LNCaP clone FGC (cell line): ENCODE data around the gene FCGR2B.
"Not testable (repeated sequence)": the region's sequence is repeated elsewhere in the genome, so short reads cannot be mapped to it uniquely, and the experiment has no call there.

Source experiments
- DNase-seq: peaks from one replicate; pipeline ENCODE4 v3.0.0-alpha.2; 2011; ENCODE audit warnings: low read depth
- H3K4me3 ChIP-seq: 2 replicates; pipeline ENCODE4 v1.5.1; 2011; ENCODE audit warnings: mild to moderate bottlenecking, low read depth, low read length, control low read depth
- CTCF ChIP-seq: IDR thresholded peaks from 2 replicates; pipeline ENCODE4 v1.5.1; 2012; ENCODE audit warnings: mild to moderate bottlenecking; ENCODE audit not compliant: control insufficient read depth, insufficient read depth; ENCODE audit errors: extremely low read depth

The FCGR2B gene

GRCh38 chr1:161642697-161643096 lies 20.2 kb upstream of the FCGR2B start:
- H3K4me3 ChIP-seq, DNase-seq: not testable (repeated sequence)
- TF ChIP-seq CTCF: peak; percentile 24; the same call in 1 of the 2 replicates

DNA sequence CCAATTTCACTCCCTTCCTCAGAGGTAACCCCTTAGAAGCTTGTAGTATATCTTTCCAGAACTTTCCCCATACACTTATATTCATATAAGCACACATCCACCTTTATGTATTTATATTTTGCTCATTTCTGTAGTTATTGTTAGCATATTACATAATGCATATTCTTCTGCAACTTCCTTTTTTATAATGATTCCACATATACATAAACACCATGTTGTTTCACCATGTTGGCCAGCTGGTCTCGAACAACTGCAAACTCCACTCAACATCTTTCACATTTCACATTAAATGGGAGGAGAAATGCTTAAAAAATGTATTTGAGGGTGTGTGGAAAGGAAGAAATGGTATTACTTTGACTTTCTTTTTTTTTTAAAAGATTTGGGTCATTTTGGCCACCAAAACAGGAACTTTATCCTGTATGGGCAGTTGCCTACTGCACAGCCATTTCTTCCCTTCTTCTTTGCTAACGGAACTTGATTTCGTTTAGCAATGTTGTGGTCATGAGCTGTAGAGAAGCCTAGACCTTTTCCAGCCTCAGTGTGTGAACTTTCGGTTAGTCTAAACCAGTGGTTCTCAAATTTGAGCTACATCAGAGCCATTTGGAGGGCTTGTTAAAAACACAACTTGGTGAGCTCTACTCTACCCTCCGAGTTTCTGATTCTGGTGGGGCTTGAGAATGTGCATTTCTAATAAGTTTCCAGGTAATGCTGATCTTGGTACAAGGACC lies 19.3 kb upstream of the FCGR2B start:
- not testable (repeated sequence) for H3K4me3 ChIP-seq, DNase-seq

DNA sequence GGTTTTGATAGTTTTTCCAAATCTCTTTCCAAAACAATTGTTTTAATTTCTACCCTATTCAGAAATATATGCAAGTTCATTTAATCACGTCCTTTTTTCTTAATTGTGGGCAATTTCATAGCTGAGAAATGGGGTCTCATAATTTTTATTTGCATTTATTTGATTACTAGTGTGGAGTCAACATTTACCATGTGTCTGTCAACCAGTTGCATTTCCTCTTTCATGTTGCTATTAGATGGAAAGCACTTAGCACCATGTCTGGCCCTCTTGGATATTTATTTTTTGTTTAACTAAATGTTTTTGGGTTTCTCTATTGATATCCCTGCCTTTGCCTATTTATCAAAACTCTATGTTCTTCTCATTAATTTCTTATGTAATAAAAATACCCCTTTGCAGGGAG lies 18.1 kb upstream of the FCGR2B start:
- not testable (repeated sequence) for DNase-seq, H3K4me3 ChIP-seq

GRCh38 chr1:161647507-161648360 lies 15.2 kb upstream of the FCGR2B start:
- peak; percentile 51 for TF ChIP-seq CTCF
- not testable (repeated sequence) for H3K4me3 ChIP-seq, DNase-seq

DNA sequence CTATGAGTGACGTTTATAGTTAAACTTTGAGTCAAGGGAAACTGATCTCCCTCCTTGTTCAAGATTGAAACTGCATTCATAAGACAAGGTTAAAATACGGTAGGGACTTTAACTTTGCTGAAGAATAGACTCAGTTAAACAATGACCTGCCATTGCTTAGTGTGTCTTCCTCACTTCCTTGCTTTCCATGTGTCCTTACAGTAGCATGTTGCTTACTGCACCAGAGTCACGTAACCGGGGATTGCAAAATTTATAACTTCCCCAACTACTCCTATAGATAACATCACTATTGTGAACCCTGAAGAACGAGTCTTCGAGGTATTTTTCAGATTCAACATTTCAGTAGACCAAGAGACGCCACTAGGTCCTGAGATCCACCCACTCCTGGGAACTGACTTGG lies 9.4 kb upstream of the FCGR2B start:
- not testable (repeated sequence) for H3K4me3 ChIP-seq, DNase-seq

GRCh38 chr1:161653971-161654370 lies 9.0 kb upstream of the FCGR2B start:
- H3K4me3 ChIP-seq, DNase-seq: not testable (repeated sequence)

DNA sequence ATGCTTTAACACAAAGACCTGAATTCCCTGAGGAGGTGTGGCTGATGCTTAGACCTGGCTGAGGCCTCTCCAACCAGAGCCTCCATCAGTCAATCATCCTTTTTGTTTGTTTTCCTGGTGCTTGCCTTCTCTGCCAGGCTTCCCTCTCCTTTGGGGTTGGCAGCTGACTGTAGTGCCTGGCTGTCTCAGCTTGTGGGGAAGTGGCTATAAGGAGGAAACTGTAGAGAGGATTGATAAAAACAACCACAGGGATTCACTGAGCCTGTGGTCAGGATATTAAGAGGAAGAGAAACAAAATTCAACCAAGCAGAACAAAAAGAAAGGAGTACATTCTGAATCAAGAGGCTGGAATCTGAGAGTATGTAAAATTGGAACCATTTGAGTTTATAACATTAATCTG lies 4.4 kb upstream of the FCGR2B start:
- not testable (repeated sequence) for DNase-seq

GRCh38 chr1:161661660-161662311 lies 1.2 kb upstream of the FCGR2B start:
- DNase-seq, H3K4me3 ChIP-seq: not testable (repeated sequence)

More for the DNA sequence above, 4.4 kb upstream of the FCGR2B start:
- not testable (repeated sequence) for H3K4me3 ChIP-seq

- not testable (repeated sequence) for DNase-seq, H3K4me3 ChIP-seq
Measured at GRCh38 chr1:161663569-161663968, 626 bp downstream of the FCGR2B start.

- not testable (repeated sequence) for DNase-seq, H3K4me3 ChIP-seq
Measured at GRCh38 chr1:161664689-161665088, 1.7 kb downstream of the FCGR2B start.

- not testable (repeated sequence) for H3K4me3 ChIP-seq, DNase-seq
Measured at GRCh38 chr1:161671045-161672020, 8.4 kb downstream of the FCGR2B start.

DNA sequence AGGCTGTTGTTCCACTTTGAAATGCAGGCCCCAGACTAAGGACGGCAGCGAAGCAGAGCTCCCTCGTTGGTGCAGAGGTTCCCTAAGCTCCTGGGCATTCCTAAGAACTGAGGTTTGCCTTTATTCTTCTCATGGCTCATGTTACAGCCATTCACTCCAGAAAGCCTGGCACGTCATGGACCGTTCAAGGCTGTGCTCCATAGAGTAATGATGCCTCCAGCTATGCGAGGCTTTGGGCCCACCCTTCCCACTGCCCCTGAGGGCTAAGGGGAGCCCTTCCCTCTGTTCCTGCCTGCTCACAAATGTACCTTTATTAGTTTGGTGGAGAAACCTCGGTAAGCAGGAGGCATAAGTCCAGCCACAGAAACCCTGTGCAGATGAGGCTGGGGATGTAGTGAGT lies 10.5 kb downstream of the FCGR2B start:
- not testable (repeated sequence) for H3K4me3 ChIP-seq, DNase-seq

DNA sequence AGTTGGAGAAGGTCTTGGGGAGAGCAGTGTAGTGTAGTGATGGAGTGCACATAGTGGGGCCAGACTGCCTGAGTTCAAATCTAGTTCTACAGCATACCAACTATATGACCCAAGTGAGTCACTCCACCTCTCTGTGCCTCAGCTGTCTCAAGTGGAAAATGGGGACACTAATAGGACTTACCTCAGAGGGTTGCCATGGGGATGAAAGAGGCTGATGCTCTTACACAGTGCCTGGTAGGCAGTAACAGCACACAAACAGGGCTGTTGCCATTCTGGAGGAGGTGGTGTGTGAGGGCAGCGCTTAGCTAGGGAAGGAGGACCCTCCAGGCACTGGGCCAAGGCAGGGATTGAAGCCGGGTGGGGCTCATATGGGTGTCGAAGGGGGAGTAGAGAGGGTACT lies 11.5 kb downstream of the FCGR2B start:
- H3K4me3 ChIP-seq, DNase-seq: not testable (repeated sequence)

GRCh38 chr1:161674908-161675307 lies 12.0 kb downstream of the FCGR2B start:
- not testable (repeated sequence) for DNase-seq, H3K4me3 ChIP-seq
